HG03520 (cell line): ENCODE results near the gene PLXNA2.

Experiments
- ATAC-seq: cut with Tn5 transposase; IDR thresholded peaks from one replicate; pipeline ENCODE4 v1.9.1; 2021; ENCODE audit warnings: mild to moderate bottlenecking, moderate library complexity; ENCODE audit not compliant: unreplicated experiment

Gene PLXNA2

DNA sequence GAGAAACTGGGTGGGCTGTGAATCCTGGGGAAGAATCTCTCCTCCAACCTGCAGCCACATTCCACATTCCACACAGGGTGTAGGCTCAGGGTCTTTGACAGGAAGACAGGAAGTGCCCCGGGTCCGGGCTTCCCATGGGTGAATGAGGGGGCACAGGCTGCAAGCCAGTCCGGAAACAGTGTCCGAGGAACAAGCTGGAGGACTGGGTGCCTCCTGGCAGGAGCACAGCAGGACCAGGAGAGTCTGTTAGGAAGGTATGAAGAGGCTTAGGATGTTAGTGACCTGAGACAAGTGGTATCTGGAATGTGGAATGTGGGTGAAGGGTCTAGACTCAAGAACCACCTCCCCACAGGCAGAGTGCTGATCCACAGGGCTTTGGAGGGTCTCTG lies 212.3 kb downstream of the PLXNA2 start:
- no peak for ATAC-seq

DNA sequence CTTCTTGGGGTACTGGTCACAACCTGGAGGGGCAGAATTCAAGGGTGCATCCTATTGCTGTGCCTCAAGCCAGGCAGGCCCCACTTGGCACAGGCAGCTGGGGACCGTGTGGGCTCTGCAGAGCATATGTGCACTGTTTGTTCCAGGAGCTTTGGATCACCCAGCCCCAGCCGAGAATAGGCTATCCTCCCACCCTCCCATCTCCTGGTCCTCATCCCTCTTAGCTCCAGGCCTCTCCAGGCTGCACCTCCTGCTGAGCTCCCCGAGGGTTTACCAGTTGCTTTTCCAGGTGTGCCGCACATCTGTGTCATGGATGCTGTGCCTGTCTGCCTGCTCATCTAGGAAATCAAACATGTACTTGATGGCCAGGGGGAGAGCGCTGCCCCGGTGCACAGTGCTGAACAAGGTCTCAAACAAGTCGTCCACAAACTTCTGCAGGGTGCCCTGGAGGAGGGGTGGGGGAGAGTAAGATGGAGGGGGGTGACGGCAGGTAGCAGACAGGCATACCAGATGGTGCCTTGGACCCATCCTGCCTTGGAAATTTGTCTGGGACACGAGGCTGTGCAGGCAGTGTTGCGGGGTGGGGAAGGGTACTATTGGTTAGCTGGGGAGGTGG lies 212.8 kb downstream of the PLXNA2 start:
- ATAC-seq: no peak

DNA sequence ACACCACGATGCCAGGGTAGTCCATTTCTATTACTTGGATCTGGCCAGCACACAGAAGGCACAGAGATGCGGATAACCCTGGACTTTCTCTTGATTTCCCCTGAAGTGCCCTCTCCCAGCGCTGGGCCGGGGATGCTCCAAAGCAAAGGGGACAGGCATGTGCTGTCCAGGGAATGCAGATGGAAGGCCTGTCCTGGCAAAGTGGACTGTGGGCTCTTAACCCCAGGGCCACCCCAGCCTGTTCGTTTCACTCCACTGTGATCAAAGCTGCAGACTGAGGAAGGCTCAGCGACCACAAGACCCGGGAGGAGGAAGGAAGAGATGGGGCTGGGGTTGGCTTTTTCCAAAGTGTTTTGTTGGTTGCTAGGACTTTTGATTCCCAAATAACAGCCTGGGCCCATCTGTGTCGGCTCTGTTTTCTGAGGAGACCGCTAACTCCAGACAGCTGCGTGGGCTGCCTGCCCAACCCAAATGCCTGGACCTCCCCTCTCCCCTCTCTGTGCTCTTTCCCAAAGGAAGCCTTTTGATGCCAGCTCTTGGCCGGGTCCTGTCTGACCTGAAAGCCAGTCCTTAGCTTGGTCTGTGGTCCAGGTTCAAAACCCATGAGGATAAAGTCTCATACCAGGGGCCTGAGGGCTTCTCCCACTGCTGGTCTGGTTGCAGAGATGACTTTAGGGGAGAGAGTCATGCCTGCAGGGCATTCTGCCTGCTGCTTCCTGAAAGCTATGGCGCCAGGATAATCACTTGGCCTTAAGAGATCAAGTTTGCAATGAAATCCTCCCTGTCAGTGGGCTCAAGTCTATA lies 213.7 kb downstream of the PLXNA2 start:
- no peak for ATAC-seq

DNA sequence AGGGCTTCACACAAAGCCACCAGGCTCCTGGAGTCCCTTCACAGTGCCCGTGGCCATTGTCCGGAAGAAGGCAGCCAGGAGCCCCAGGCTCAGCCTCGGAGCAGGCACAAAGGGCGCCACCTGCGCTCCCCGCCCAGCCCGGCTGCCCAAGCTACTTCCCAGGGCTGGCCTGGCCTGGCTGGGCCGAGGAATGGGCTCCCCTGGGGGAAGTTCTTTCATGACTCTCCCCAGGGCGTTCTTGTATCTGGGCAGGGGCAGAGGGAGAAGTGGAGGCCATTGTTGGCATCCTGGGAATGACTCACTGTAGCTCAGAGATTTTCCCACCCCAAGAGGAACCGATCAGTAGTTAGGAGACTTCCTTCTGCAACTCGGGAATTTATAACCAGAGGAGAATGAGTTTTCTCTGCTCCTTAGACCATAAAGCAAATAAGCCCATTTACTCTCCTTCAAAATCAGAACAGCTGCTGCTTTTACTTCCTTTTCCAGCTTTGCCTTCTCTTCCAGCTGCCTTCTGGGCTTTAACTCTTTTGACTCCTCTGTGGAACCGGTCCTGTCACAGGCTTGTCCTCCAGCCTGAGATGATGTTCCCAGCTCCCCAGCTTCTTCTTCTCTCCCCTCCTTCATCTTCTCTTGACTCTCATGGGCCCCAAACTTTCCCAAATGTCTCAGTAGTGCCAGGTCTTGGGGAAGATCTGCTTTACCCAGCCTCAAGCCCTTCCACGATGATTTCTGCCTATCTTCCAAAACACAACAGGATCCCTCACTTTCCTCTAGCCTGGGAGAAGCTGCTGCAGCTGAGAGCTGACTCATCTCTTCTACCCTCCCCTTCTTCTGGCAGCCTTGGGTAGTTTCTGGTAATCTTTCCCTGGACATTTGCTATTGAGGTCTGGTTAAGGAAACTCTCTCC lies 214.6 kb downstream of the PLXNA2 start:
- no peak for ATAC-seq

DNA sequence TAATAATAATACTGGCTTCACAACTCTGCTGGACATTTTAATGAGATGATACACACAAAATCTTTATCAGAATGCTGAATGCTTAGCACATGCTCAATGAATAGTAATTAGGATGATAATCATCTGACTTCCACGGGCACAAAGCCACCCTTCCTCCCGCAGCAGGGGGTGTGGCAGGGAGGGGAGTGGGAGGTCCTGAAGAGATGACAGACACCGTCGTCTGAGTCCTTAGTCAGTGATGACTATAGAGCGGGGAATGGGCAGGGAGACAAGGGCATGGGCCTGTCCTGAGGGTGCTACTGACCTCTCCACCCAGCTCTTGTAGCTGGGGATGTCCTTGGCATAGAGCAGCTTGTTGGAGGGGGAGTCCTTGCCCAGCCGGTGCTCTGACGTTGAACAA lies 215.7 kb downstream of the PLXNA2 start:
- ATAC-seq: no peak

DNA sequence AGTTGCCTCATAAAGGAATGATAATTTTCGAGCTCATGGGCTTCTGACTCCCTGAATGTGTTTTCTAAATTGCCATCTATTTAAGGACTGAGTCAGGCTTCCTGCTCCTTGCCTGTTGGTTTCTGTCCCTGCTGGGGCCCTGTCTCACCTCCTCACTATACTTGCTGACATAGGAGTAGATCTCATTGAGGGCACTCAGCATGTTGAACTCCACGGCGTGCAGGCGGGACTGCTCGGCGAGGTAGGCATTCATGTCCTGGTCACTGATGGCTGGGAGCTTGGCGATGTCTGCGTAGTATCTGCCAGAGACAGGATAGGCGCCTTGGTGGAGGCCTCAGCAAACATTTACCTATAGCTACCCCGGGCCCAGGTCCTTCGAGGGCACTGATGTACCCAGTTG lies 216.3 kb downstream of the PLXNA2 start:
- ATAC-seq: no peak

DNA sequence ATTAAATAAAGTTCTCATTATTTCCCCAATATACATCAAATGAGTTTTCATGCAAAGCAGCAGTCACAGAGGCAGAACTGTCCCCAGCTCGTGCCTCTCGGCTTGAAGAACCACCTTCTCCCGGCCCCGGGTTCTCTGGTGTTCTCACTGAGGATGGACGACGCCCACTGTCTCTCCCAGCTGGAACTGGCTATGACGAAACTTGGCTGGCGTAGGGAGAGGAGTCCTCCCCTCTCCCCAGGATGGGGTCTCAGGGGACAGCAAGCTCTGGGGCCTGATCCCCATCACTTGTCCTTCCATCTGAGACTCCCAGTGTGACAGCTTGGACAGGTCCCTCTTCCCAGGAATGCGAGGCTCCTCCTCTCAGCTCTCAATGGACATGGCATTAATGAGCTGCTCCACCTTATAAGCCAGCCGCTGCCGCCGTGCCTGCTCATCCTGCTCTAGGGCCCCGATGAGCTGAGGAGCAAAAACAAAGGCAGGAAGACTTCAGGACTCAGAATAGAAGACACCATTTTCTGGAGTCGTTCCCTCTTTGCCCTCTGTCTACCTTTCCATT lies 217.2 kb downstream of the PLXNA2 start:
- ATAC-seq: no peak

DNA sequence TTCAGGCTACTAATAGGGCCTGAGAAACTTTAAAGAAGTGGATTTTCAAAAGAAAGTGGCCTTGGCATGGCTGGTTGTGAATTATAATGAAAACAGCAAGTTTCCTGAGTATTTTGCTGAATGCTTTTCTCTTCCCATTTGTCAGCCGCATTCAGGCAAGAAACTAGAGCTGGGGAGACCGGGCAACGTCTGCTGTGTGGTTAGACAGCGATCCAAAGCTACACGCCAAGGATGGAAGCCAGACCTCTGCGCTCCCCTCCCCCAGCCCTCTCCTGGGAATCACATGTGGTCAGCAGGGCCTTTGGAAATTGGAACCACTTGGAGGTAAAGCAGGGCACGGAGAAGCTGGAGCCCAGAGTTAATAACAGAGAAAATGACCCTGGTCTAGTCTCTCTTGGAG lies 219.2 kb downstream of the PLXNA2 start:
- ATAC-seq: no peak

DNA sequence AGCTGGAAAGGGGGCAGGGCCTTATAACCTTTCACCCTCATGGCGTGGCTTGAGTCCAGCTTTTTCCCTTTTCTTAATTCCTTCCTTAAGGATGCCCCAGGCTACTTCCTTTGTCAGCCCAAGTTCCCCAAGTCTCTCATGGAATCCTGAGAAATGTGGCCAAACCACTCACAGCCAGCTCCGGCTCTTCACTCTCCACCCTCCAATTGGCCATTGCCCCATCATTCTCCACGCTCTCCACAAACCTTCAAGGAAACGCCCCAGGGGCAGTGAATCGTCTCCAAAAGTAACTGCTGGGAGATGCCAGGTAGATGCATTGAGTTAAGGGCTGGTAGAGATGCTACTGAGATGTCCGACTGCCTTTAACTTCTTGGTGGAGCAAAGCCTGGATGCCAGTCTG lies 219.8 kb downstream of the PLXNA2 start:
- ATAC-seq: no peak

DNA sequence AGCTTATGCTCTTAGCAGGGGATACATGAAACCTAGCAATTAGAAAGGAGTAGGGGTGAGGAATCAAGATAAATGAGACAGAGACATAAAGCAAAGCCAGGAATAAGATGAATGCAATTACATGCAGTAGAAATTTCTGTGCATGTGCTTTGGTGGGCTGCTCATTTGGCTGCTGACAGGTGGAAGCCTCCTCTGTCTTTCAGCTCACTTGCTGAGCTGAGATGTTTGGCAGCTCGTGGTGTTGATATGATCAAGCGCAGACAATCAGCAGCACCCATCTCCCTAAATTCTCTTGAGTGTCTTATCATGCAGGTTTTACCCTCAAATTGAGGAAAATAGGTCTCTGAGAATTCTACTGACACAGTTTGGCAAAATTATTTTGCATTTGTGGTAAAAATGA lies 224.9 kb downstream of the PLXNA2 start:
- ATAC-seq: no peak

DNA sequence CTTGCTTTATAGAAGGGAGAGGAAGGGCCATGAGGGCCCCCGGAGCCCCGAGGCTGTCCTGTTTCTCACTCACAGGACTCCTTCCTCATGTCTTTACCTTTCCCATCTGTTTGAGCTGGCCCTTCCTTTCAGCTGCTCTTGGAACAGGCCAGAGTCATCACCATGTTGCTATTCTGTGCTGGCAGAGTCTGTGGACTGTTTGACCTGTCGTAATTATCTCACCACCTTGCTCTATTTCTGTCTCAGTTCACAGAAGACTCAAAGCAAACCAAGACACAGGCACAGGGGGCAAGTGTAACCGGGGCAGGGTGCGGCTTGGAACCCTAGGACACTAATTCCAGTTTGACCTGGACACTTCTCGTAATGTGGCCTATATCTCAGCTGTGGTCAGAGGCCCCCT lies 228.9 kb downstream of the PLXNA2 start:
- ATAC-seq: no peak

DNA sequence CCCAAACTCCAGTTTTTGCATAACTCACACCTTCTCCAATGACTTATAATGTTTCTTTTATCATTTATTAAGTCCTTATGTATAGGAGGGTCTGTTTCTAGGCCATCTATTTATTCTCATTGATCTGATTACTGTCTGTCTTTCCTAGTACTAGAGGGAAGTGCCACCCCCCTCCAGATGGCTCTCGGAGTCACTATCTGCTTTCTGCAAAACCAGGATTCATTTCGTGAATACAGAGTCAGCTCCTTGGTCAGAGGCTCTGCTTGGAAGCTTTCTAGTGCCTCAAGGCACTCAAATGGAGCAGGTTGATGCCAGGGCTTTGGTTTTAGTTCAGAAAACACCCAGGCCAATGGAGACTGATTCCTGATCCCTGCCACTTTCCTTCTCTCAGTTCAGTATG lies 231.0 kb downstream of the PLXNA2 start:
- no peak for ATAC-seq

DNA sequence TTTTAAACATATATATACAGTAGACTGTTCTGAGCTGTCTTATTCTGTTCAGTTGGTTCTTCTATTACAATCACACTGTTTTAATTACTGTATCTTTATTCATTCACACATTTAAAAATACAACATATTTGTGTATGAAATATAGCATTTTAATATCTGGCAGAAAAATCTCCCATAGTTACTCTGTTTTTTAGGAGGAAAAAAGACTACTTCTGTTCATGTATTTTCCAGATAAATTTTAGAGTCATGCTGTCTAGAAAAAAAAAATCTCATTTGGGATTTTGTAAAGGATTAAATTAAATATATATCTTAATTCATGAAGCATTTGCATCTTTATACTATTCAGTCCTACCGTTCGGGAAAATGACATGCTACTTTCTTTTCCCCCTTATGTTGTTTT lies 231.5 kb downstream of the PLXNA2 start:
- no peak for ATAC-seq

DNA sequence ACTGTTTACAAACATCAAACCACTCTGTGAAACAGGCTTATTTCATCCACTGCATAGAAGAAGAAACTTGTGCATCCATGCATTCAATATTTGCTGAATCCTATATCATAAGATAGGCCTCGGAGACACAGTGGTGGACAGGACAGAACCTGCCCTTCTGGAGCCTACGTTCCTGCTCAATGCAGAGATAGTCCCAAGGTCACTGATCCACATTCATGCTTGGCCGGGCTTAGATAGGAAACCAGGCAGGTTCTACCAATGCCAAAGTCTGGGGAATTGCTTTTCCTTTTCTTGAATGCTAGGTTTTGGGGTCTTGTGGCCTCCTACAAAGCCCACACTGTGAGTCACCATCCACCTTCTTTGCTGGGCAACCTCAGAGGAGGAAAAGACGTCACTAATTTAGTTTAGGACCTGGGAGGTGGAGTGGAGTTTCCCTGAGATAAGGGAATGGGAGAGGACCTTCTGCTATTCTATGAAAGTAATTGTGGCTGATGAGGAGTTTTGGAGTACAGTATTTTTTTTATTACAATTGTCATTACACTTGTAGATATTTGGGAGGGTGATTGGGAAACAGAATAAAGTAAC lies 233.6 kb downstream of the PLXNA2 start:
- no peak for ATAC-seq

DNA sequence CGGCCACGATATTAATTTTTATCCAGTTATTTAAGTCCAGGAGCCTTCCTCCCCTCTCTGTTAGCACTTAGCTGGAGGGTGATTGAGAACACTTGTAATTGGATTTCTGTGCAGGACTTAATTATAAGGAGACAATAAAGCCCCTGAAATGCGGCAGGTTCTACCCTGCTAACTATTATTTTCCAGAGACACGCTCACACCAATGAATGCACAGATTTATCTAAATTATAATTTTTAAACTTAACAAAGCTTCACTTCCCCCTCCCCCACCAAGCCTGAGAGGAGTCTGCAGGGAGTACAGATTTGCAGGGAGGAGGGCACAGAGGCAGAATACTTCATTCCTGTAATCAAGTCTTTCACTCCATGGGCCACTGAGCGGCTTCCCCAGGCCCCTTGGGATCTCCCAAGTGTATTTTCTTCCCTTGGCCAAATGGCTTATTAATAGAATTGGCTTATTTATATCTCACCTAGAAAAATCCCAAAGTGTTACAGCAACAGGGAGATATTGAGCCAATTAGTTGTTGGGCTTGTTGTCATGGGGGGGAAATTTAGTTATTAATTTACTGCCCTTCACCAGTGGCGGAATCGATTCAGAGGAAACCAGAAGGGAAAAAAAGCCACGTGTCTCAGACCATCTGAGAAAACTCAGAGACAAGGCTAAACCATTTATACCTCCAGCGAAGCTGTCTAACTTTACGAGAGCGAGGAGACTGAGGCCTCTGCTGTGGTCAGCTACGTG lies 234.3 kb downstream of the PLXNA2 start:
- no peak for ATAC-seq

DNA sequence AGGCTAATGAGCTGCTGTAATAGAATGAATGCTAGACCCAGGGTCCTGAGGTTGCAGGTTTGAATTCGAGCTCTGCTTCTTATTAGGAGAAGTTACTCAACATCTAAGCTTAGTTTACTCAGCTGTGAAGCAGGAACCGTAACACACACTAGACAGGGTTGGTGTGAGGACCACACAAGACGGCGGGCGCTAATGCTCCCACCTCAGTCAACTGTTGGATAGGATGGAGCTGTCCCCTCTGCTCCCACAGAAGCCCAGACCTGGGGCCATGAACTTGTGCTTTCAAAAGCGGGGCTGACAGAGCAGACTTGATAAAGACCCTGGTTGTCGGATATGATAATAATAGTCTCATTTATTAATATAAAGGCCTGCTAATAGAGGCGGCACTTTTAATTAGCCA lies 234.9 kb downstream of the PLXNA2 start:
- no peak for ATAC-seq

DNA sequence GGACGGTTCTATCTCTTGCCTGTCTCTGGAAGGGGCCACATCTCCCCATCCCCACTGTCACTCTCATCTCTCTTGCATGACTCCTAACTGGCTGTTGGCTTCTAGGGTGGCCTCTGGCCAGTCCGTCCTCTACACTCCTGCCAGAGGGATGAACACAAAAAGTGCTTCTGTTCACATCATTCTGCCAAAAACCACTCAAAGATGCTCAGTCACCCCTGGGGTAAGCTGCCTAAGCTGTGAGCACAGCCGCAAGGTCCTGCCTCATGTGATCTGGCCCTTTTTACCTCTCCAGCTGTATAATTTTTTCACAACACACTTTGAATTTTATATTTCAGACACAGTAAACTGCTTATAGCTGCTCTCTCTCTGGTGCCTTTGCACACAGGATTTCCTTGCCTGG lies 235.7 kb downstream of the PLXNA2 start:
- no peak for ATAC-seq

DNA sequence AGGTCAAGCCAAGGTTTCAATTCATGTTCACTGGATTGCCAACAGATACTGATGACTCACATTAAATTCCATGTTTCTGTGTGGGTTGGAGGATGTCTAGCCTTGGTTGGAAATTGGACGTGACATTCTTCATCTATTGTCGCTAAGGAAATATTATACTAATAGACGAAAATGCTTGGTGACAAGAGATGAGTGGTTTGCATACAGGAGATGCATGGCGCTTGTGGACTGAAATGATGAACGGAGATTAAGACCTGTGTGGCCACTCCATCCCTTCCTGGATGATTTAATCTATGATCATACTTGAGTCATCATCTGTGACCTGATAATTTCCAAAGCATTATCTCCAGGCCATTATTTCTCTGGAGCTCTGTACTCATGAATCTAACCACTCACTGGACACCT lies 236.2 kb downstream of the PLXNA2 start:
- no peak for ATAC-seq

DNA sequence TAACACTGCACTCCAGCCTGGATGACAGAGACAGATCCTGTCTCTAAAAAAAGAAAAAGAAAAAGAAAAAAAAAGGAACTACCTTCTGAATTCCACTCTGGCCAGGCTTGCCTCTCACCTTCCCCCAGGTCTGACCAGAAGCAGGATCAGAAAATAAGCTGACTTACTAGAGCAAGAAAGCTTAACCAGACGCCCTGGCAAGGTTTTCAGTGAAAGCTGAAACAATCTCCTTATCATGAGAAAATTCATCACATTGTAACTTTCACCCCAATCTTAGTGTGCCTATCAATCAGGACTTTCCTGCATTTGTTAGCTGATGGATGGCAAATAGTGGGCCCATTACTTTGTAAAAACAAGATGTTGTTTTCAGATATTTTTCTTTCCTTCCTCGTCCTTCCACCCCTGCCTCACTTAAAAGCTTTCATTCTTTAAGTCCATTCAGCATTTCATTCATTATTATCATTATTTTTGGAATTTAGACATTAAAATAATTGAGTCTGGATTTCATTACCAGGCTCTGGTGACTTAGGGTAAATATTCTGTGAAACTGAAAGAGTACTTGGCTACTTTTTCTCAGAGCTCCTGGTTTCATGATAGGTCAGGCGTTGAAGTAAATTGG lies 236.8 kb downstream of the PLXNA2 start:
- no peak for ATAC-seq
